AG09309 (cell line): ENCODE results near the gene OTOGL.
"Not testable (repeated sequence)": the region's sequence is repeated elsewhere in the genome, so short reads cannot be mapped to it uniquely, and the experiment has no call there.

ENCODE experiments used
- DNase-seq: peaks from one replicate; pipeline ENCODE4 v3.0.0-alpha.2; 2010; ENCODE audit warnings: low read depth
- H3K4me3 ChIP-seq: 2 replicates; pipeline ENCODE4 v1.5.1; 2011; ENCODE audit warnings: mild to moderate bottlenecking, low read depth, low read length, moderate library complexity; ENCODE audit not compliant: control insufficient read depth
- CTCF ChIP-seq: IDR thresholded peaks from 2 replicates; pipeline ENCODE4 v1.5.1; 2011; ENCODE audit warnings: mild to moderate bottlenecking, low read depth, low read length, inconsistent platforms; ENCODE audit not compliant: insufficient read depth, control insufficient read depth; ENCODE audit errors: missing control alignments

OTOGL gene

GRCh38 chr12:80293347-80293746 lies 194.0 kb downstream of the OTOGL start:
- H3K4me3 ChIP-seq, result no peak overlapping the region
- no peak for DNase-seq
- TF ChIP-seq CTCF, result no peak

- no peak for TF ChIP-seq CTCF
- H3K4me3 ChIP-seq, result no peak overlapping the region
Measured at GRCh38 chr12:80293759-80294158, 194.4 kb downstream of the OTOGL start.

GRCh38 chr12:80299219-80299618 lies 199.9 kb downstream of the OTOGL start:
- no peak for TF ChIP-seq CTCF
- no peak for DNase-seq
- no peak overlapping the region for H3K4me3 ChIP-seq

More at GRCh38 chr12:80293759-80294158, 194.4 kb downstream of the OTOGL start:
- DNase-seq, result no peak

GRCh38 chr12:80299976-80300375 lies 200.6 kb downstream of the OTOGL start:
- H3K4me3 ChIP-seq, result no peak overlapping the region
- no peak for TF ChIP-seq CTCF
- no peak for DNase-seq

GRCh38 chr12:80307436-80307835 lies 208.1 kb downstream of the OTOGL start:
- not testable (repeated sequence) for H3K4me3 ChIP-seq, DNase-seq

- no peak for DNase-seq
- no peak for TF ChIP-seq CTCF
- no peak overlapping the region for H3K4me3 ChIP-seq
Measured at GRCh38 chr12:80313209-80313608, 213.9 kb downstream of the OTOGL start.

GRCh38 chr12:80314741-80315140 lies 215.4 kb downstream of the OTOGL start:
- no peak for DNase-seq
- TF ChIP-seq CTCF, result no peak
- no peak overlapping the region for H3K4me3 ChIP-seq
